Activated T-helper 2 cell treated with anti-CD3 and anti-CD28 coated beads, Interferon-gamma antibody, Interleukin-2, Interleukin-4, amounts not matched to agents 10 μg/mL and 5 μg/mL and 100 μg/mL, durations not matched to agents 14 hours and 24 hours and 36 hours (primary cell): ENCODE measurements around the gene PCDHGC5. TPM values are rescaled to one million over a fixed set of nuclear protein-coding genes. Genes with fewer than 3 reads are reported as not detected.

ENCODE experiments used
- DNase-seq: peaks from one replicate; pipeline ENCODE4 v3.0.0; 2021; ENCODE audit warnings: low spot score
- H3K27ac Mint-ChIP-seq: one replicate; pipeline ENCODE4 v1.8.0; 2021; ENCODE audit warnings: mixed read lengths
- H3K27me3 Mint-ChIP-seq: one replicate; pipeline ENCODE4 v1.8.0; 2021; ENCODE audit warnings: low read depth, mixed read lengths
- H3K36me3 Mint-ChIP-seq: one replicate; pipeline ENCODE4 v1.8.0; 2021; ENCODE audit warnings: low read depth, mixed read lengths
- H3K4me1 Mint-ChIP-seq: one replicate; pipeline ENCODE4 v1.8.0; 2021; ENCODE audit warnings: low read depth, mixed read lengths
- H3K4me3 Mint-ChIP-seq: one replicate; pipeline ENCODE4 v1.8.0; 2021; ENCODE audit warnings: low read depth, mild to moderate bottlenecking, moderate library complexity, mixed read lengths
- H3K9me3 Mint-ChIP-seq: one replicate; pipeline ENCODE4 v1.8.0; 2021; ENCODE audit warnings: mixed read lengths
- intact Hi-C: fragments of 100-400 bp; cut with micrococcal nuclease; formaldehyde crosslinking; loops from one replicate; pipeline ENCODE4 v1.15.1; 2023
- total RNA-seq: library from RNA; stranded (reverse); gene quantifications from 2 replicates; pipeline ENCODE4 v1.2.3, GENCODE V29; 2022

Gene PCDHGC5
- total RNA-seq, 1 donor from 2014 or later: not detected

- DNase-seq: no peak
- peaks cover 52% of the 10 kb centered on the region for H3K27me3 Mint-ChIP-seq
Measured at GRCh38 chr5:141494761-141495452, 6.0 kb downstream of the PCDHGC5 start.

GRCh38 chr5:141495453-141495811, 6.6 kb downstream of the PCDHGC5 start:
- no peak for DNase-seq
- Mint-ChIP-seq H3K27ac (no peak overlapping the region), H3K4me3 (no peak overlapping the region), H3K9me3 (no peaks in the 10 kb centered on the region), H3K36me3 (no peaks in the 10 kb centered on the region), H3K4me1 (peaks cover 4% of the 10 kb centered on the region), H3K27me3 (peaks cover 47% of the 10 kb centered on the region)
- intact Hi-C loops: no loop called here

More at GRCh38 chr5:141494761-141495452, 6.0 kb downstream of the PCDHGC5 start:
- H3K4me3 Mint-ChIP-seq: no peak overlapping the region
- intact Hi-C loops: no loop called here
- no peaks in the 10 kb centered on the region for H3K36me3 Mint-ChIP-seq
- no peak overlapping the region for H3K27ac Mint-ChIP-seq
- no peaks in the 10 kb centered on the region for H3K9me3 Mint-ChIP-seq
- H3K4me1 Mint-ChIP-seq: peaks cover 4% of the 10 kb centered on the region

- Mint-ChIP-seq H3K36me3 (no peaks in the 10 kb centered on the region), H3K4me3 (no peak overlapping the region), H3K27ac (no peak overlapping the region), H3K9me3 (no peaks in the 10 kb centered on the region), H3K4me1 (peaks cover 4% of the 10 kb centered on the region), H3K27me3 (peaks cover 41% of the 10 kb centered on the region)
- no peak for DNase-seq
- intact Hi-C loops: no loop called here
Measured at GRCh38 chr5:141496038-141496437, 7.2 kb downstream of the PCDHGC5 start.

DNA sequence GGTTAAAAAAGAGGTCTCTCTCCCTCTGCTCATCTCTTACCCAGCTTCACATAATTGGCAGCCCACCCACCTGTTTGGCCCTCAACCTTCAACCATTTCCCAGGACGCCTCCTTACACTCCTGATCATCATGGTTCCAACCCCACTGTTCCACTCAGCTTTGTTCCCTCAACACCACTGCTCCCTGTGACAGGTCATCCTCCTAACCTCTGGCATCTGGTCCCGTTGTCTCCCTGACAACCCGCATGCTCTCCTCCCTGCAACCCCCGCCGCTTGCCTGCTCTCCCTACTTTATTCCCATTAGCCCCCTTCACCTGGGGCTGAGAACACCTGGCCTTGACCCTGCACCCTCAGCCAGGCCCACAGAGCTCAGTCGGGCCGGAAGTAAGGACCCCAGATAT, 12.9 kb downstream of the PCDHGC5 start:
- H3K27me3 Mint-ChIP-seq: peaks cover 9% of the 10 kb centered on the region
- H3K36me3 Mint-ChIP-seq: no peaks in the 10 kb centered on the region
- H3K9me3 Mint-ChIP-seq: no peaks in the 10 kb centered on the region
- H3K27ac Mint-ChIP-seq: no peak overlapping the region
- intact Hi-C loops: no loop called here
- no peak for DNase-seq
- no peak overlapping the region for H3K4me3 Mint-ChIP-seq
- no peaks in the 10 kb centered on the region for H3K4me1 Mint-ChIP-seq

DNA sequence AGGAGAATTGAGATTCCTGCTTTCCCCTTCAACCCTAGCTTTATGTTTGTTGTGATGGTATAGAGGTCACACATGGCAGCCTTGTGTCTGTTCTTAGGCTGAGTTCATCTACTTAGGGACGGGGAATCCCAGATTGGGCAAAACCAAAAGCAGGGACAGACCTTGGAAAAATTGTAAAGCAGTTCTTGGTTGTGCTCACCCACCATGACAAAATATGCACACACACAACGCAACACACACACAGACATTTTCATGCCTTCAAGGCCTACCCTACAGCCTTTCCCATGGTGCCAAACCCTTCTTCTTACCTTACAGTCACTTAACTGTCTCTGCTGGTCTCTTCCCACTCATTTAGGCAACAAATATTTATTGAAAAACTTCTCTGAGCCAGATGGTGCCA, 14.8 kb downstream of the PCDHGC5 start:
- Mint-ChIP-seq H3K4me1 (peaks cover 2% of the 10 kb centered on the region), H3K27me3 (peaks cover 2% of the 10 kb centered on the region), H3K9me3 (no peaks in the 10 kb centered on the region), H3K36me3 (no peaks in the 10 kb centered on the region), H3K27ac (no peak overlapping the region), H3K4me3 (no peak overlapping the region)
- intact Hi-C loops: no loop called here
- no peak for DNase-seq

DNA sequence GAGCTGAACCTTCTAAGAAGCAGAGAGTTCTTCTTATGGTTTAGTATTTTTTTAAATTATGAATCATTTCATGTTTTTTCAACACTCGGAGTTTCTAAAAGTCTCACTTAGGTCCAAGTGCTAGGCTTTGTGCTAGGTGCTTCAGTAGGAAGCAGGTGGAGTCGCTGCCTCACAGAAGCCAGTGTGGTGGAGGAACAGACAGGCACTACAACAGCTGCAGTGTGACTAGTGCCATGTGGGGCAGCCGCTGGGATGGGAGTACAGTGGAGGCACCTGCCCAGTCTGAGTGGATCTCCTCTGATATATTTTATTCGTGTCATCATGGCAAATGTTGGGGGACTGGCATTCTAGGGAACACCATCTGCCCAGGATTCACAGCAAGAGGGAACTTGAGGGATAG, 15.3 kb downstream of the PCDHGC5 start:
- no peaks in the 10 kb centered on the region for H3K27me3 Mint-ChIP-seq
- H3K4me1 Mint-ChIP-seq: peaks cover 4% of the 10 kb centered on the region
- no peaks in the 10 kb centered on the region for H3K36me3 Mint-ChIP-seq
- no peak for DNase-seq
- no peaks in the 10 kb centered on the region for H3K9me3 Mint-ChIP-seq
- no peak overlapping the region for H3K4me3 Mint-ChIP-seq
- intact Hi-C loops: no loop called here
- H3K27ac Mint-ChIP-seq: no peak overlapping the region

DNA sequence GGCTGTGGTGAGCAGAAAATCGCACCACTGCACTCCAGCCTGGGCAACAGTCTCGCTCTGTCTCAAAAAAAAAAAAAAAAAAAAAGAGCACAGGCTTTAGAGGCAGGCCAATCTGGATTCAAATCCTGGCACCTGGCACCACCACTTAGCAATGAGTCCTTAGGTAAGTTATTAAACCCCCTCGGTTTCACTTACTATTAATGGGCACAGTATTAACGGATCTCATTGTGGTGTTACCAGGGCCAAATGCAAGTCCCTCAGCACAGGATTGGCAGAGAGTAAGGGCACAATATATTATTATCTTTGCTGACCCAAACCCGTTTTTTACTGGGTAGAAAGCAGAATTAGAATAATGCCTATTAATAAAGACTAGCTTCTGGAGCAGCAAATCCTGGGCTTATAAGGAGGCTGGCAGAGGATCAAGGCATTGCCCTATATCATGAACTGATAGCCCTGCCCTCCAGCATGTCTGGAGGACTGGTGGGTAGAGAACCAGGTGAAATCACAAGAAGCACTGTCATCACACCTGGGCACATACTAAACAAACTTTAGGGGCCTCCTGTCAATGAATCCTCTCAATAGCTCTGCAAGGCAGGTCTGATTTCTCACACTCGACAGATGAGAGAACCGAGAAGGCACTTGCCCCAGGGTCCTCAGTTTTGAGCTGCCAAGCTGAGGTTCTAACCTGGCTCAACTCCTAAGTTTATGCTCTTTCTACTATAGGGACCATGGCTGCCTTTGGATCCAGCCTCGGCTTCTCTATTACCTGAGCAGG, 17.7 kb downstream of the PCDHGC5 start:
- Mint-ChIP-seq H3K36me3 (no peaks in the 10 kb centered on the region), H3K27ac (no peak overlapping the region), H3K9me3 (no peaks in the 10 kb centered on the region), H3K27me3 (no peaks in the 10 kb centered on the region), H3K4me1 (peaks cover 9% of the 10 kb centered on the region), H3K4me3 (no peak overlapping the region)
- no peak for DNase-seq
- intact Hi-C loops: no loop called here

DNA sequence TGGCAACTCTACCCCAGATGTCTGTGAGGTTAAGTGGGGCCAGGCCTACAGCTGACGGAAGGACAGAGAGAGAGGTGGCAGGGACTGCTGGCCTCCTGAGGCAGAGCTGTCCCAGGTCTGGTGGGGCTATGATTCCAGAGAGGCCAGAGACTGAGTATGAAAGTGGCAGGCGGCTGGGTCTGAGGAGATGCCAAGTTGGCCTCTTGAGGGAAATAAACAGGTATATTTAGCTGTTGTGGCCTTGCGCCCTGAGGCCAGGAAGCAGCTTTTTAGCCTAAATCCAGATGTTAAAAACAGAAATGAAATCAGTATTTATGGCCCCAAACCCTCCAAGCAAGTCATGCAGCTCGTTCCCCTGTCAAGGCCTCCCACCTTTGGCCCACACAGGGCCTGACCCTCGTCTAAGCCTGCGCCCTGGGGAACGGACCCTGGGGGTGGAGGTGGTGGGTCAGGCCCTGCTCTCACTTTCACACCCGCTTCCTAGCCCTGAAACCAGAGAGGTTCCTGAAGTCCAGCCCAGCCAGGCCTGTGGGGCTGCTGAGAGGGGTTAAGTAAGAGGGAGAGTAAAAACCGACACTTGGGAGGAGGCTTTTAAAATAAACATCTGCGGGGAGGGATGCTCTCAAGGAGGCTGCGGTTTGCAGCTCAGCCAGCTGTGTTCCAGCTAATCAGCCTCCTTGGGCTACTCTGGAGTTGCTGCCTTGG, 18.7 kb downstream of the PCDHGC5 start:
- intact Hi-C loops: no loop called here
- Mint-ChIP-seq H3K4me3 (no peak overlapping the region), H3K4me1 (peaks cover 9% of the 10 kb centered on the region), H3K9me3 (no peaks in the 10 kb centered on the region), H3K27ac (no peak overlapping the region), H3K36me3 (no peaks in the 10 kb centered on the region), H3K27me3 (no peaks in the 10 kb centered on the region)
- DNase-seq: no peak

DNA sequence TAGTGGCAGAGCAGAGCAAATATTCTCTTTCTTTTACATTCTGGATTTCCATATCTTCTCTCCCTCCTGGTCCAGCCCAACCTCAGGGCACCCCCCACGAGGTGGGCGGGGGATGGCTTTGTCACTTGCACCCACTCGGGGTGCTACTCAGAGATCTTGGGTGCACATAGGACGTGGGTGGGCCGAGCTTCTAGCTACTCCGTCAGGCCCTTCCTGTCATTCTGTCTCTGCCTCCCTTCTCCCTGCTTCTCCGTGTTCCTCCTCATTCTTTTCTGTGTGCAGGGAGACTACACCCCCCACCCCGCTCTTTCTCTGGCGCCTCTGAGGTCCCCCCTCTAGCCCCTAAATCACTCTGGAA, 19.5 kb downstream of the PCDHGC5 start:
- no peak for DNase-seq
- Mint-ChIP-seq H3K4me3 (no peak overlapping the region), H3K36me3 (peaks cover 4% of the 10 kb centered on the region), H3K9me3 (no peaks in the 10 kb centered on the region), H3K4me1 (peaks cover 15% of the 10 kb centered on the region), H3K27me3 (no peaks in the 10 kb centered on the region), H3K27ac (no peak overlapping the region)
- intact Hi-C loops: no loop called here

- Mint-ChIP-seq H3K36me3 (peaks cover 4% of the 10 kb centered on the region), H3K27me3 (no peaks in the 10 kb centered on the region), H3K9me3 (no peaks in the 10 kb centered on the region), H3K4me1 (peaks cover 20% of the 10 kb centered on the region), H3K4me3 (no peak overlapping the region), H3K27ac (no peak overlapping the region)
- intact Hi-C loops: no loop called here
- no peak for DNase-seq
Measured at GRCh38 chr5:141508798-141509611, 20.1 kb downstream of the PCDHGC5 start.

GRCh38 chr5:141510160-141510559, 21.3 kb downstream of the PCDHGC5 start:
- Mint-ChIP-seq H3K27ac (no peak overlapping the region), H3K4me1 (peaks cover 27% of the 10 kb centered on the region), H3K9me3 (no peaks in the 10 kb centered on the region), H3K27me3 (no peaks in the 10 kb centered on the region), H3K36me3 (peaks cover 4% of the 10 kb centered on the region), H3K4me3 (no peak overlapping the region)
- DNase-seq: no peak
- intact Hi-C loops: loop anchor here (5.0 kb wide), 3 partner anchors 33 to 153 kb away; partner anchors contain the start of genes PCDHGA4, PCDHGB2 and PCDHGC3

- Mint-ChIP-seq H3K36me3 (peaks cover 12% of the 10 kb centered on the region), H3K4me3 (no peak overlapping the region), H3K4me1 (peaks cover 28% of the 10 kb centered on the region), H3K27me3 (no peaks in the 10 kb centered on the region), H3K9me3 (no peaks in the 10 kb centered on the region), H3K27ac (no peak overlapping the region)
- intact Hi-C loops: loop anchor here (5.0 kb wide), 3 partner anchors 34 to 154 kb away; partner anchors contain the start of genes PCDHGA4, PCDHGB2 and PCDHGC3
- DNase-seq: no peak
Measured at GRCh38 chr5:141510850-141511601, 22.1 kb downstream of the PCDHGC5 start.
